CD4-positive, alpha-beta T cell treated with Interferon alpha-2 for 1 hour (primary cell): Measurements from ENCODE around the gene IL21R.

Experiments
- DNase-seq, 2 donors: peaks; one replicate each; pipeline ENCODE4 v3.0.0-alpha.2; 2020 to 2022

The IL21R gene

DNA sequence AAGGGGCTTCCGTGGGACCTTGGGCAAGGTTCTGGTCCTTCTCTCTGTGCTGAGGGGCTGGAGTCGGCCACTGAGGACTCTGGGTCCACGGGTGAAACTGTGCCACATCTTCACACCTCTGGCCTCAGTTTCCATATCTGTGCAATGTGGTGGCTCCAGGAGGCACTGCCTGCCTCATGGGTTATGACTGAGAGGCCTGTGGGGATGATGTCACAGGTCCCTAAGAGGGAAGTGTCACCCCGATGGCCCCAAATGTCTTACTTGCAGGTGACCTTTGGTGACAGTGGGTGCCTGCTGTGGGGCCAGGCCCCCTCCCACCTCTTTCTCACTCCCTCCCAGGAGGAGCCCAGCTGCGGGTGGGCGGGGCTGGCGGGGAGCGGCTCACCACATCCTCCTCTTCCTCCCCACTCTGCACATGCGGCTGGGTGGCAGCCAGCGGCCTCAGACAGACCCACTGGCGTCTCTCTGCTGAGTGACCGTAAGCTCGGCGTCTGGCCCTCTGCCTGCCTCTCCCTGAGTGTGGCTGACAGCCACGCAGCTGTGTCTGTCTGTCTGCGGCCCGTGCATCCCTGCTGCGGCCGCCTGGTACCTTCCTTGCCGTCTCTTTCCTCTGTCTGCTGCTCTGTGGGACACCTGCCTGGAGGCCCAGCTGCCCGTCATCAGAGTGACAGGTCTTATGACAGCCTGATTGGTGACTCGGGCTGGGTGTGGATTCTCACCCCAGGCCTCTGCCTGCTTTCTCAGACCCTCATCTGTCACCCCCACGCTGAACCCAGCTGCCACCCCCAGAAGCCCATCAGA, at the start of gene IL21R:
TSS of gene IL21R (plus strand) at position 407 of the 801 bp plus-strand sequence. CDS start 27,898 bp downstream, outside the sequence.
- DNase-seq: peak; percentile 88 to 89

DNA sequence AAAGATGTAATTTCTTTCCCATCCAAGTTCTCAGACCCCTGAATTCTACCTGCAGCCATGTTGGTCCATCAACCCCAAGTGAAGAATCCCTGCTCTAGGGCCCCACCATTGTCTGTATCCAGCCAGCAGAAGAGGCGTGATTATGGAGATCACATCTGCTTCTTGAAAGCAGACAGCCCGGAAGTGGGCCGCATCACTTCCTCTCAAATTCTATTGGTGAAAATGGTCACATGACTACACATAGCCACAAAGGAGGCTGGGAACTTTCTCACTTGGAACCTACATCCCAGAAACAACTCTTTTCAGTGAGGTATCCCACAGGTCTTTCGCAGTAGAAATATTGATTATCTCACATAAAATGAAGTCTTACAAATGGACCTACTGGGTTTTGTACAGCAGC, 48.1 kb upstream of the IL21R start:
- no peak for DNase-seq

- peak; percentile 53 to 59 for DNase-seq
Measured at GRCh38 chr16:27355610-27356009, 46.4 kb upstream of the IL21R start.

DNA sequence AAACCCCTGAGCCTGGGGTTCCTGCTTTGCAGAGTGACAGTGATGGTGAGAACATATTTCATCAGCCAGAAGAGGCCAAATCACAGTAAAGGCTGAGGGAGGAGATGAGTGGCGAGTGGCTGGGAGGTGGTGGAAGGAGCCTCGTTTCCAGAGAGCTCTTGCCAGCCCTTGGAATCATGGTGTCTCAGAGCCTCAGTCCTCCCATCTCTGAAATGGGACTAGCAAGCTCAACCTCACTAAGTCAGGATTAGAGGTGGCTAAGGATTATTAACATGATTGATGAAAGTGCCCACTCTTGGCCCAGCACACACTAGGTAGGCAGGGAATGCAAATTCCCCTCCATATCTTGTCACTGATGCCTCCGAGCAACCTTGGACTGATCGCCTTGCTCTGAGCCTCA, 45.2 kb upstream of the IL21R start:
- DNase-seq: no peak

DNA sequence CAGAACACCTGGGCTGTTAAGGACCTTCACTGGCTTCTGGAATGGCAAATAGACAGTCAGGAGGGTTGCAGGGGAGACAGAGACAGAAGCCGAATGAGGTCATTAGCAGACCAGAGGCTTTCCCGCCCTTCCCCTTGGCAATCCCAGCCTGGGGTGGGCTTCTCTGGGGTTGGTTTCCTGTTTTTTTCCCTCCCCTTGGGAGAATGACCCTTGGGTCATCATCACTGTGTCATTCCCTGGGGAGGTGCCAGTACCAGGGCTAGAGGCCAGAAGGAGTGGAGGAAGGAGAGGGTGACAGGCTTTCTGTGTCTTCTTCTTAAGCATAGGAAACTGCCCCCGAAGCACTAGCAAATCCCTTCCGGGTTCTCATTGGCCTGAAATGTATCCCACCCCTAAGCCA, 42.9 kb upstream of the IL21R start:
- DNase-seq: no peak

- no peak for DNase-seq
Measured at GRCh38 chr16:27359615-27360014, 42.4 kb upstream of the IL21R start.

DNA sequence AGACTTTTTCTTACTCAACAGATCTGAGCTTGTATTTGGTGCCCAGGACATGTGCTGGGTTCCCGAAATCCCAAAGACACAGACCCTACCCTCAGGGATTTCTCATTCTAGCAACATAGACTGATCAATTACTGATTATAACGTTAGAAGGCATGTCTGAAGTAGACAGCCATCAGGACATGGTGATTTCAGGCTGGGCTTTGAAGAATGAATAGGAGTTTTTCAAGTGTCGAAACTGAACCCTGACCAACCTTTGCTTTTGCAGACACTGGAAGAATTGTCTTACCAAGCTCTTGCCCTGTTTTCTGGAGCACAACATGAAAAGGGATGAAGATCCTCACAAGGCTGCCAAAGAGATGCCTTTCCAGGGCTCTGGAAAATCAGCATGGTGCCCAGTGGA, 40.0 kb upstream of the IL21R start:
- no peak for DNase-seq

GRCh38 chr16:27362570-27363245, 39.3 kb upstream of the IL21R start:
- DNase-seq: no peak

- no peak for DNase-seq
Measured at GRCh38 chr16:27363246-27363632, 38.7 kb upstream of the IL21R start.

DNA sequence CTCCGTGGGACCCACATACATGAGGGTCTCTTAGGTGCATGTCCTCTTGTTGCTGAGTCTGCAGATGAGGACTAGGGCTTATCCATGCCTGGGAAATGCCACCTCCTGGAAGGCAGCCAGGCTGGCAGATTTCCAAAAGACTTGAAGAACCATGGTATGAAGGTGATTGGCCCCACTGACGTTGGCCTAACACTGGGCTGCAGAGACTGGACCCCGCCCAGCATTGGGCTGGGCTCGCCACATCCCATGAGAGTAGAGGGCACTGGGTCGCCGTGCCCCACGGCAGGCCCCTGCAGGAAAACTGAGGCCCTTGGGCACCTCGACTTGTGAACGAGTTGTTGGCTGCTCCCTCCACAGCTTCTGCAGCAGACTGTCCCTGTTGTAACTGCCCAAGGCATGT, 38.2 kb upstream of the IL21R start:
- no peak for DNase-seq

GRCh38 chr16:27364493-27365141, 37.4 kb upstream of the IL21R start:
- no peak for DNase-seq

GRCh38 chr16:27365142-27366089, 36.6 kb upstream of the IL21R start:
- DNase-seq: no peak

DNA sequence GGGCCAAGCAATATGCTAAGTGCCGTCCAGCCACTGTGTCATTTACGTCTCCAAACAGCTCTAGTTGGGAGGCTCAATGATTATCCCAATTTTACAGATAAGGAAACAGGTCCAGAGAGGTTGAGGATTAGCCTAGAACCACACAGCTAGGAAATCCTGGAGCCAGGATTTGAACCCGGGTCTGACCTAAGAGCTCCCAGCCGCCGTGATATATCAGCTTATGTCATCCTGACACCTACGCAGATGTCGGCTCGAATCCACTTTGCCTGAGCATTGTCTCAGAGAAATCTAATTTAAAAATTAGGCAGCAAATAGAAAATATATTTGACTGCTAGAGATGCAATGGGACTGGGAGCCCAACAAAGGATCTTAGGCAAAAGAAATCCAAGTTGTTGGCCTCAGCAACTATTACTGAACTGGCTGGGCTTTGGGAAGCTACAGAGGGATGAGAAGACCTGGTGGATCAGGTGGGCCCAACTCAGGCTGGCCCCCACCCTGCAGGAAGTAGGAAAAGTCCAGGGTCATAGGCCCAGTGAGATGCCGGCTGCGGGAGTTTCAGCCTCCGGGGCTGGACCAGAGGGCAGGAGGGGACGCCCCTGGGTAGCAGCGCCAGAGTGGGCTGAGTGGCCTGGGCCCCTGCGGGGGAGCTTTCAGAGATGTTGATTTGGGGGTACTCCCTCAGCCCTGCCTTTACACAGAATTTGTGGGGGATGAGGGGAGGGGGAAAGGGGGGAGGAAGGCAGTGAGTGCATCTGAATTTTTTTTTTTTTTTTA, 35.1 kb upstream of the IL21R start:
- no peak for DNase-seq

DNA sequence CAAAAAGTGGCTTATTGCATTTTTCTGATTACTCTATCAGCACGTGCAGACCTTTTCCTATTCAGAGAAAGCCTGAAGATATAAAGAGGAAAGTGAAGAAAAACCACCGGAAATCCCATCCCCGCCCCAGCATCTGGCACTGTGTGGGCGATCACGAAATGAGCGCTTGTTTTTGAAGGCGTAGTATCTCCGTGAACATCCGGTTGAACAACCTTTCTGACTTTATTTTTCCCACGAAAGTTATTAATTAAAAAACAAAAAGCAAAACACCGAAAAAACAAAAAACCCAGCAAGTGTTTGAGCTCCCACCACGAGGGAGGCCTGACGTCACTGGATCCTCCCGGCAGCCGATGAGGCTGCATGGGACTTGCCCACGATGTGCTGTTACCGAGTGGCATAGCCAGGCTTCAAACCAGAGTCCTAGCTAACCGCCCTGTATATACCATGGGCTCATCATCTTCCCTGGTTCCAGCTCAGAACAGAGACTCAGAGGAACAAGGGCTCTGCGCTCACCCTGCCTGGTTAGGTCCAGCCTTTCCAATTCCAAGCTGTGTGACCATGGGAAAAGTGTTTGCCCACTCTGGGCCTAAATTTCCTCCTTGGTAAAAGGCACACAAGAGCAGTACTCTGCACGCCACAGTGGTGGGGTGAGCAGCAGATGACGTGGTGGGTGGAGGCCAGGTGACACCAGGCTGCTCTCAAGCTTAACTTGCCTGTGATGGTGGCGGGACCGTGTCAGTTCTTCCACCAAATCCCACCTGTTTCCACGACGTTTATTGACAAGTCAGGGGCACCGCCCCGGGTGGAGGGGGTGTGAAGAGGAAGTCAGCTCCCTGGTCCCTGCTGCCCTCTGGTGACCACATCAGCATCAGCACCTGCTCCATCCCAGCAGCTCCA, 34.3 kb upstream of the IL21R start:
- DNase-seq: peak; percentile 88 to 89

GRCh38 chr16:27368358-27368722, 33.6 kb upstream of the IL21R start:
- no peak for DNase-seq

DNA sequence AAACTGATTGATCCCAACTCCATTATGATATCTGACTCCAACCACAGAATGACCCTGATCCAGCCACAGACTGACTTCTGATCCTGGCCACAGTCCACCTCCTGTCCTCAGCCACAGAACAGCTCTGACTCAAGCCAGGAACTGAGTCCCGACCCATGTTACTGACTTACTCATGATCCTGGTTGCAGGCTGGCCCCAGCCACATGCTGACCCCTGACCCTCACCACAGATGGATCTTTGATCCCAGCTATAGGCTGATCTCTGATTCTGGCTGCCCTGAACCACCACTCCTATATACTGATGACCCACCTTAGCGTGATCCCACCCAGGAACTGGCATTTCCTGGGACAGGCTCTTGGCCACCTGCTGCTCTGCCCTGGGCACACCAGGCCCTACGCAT, 32.2 kb upstream of the IL21R start:
- no peak for DNase-seq

GRCh38 chr16:27370318-27370717, 31.7 kb upstream of the IL21R start:
- DNase-seq: no peak

DNA sequence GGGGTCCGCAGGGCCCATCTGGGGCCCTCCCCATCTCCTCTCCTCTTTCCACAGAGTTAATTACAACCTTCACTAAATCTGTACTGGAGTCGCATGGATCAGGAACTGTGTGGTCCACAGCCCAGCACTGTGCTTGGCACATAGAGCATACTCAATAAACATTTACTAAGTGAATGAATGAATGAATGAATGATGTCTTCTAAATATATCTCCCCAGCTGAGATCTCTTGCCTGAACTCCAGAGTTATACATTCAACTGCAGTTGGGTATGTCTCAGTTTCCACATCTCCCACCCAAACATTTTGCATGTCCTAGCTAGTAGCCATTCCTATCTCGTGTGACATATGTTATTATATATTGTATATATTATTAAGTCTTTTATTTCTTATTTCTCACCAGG, 28.7 kb upstream of the IL21R start:
- no peak for DNase-seq

- no peak for DNase-seq
Measured at GRCh38 chr16:27374221-27374803, 27.7 kb upstream of the IL21R start.

DNA sequence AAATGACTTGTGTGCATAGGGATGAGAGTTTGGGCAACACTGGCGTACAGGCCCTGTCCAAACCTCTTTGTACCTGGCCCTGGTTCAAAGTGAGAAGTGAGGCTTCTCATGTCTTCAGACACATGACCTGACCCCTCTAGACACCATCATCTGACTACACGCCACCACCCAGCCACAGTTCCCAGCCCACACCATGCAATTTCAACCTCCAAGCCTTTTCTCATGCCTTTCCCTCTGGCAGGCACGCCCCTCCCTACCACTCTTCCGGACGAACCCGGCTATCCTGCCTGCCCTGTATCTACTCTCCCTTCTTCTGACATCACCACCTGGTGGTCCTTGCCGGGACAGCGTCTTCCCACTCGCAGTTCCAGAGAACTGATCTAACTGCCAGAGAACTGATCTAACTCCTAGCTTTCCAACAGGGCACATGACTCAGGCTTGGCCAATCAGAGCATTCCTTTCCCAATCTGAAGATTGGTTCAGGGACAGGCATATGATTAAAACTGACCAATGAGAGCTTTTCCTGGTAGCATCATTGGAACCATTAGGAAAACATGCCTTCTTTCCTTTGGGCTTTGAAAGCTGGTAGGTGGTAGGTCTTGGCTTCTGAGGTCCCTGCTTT, 27.1 kb upstream of the IL21R start:
- peak; percentile 46 to 52 for DNase-seq
